Large intestine (tissue), 3 donors: Measurements from ENCODE around the gene POMZP3. TPM values are rescaled to one million over a fixed set of nuclear protein-coding genes. Genes with fewer than 3 reads are reported as not detected.
"Not testable (repeated sequence)": the region's sequence is repeated elsewhere in the genome, so short reads cannot be mapped to it uniquely, and the experiment has no call there.

Experiments used
- DNase-seq, 2 donors: peaks; one replicate each; pipeline versions ENCODE4 v3.0.0 to v3.0.0-alpha.2; 2013
- H3K27ac ChIP-seq: one replicate; pipeline ENCODE4 v1.5.1; 2013; ENCODE audit warnings: low read length
- H3K27me3 ChIP-seq: 2 replicates; pipeline ENCODE4 v1.6.1; 2013; ENCODE audit warnings: low read length; ENCODE audit not compliant: control insufficient read depth, insufficient read depth
- H3K36me3 ChIP-seq: 2 replicates; pipeline ENCODE4 v1.6.1; 2013; ENCODE audit warnings: low read length; ENCODE audit not compliant: control insufficient read depth, insufficient read depth
- H3K4me1 ChIP-seq: one replicate; pipeline ENCODE4 v1.6.1; 2013; ENCODE audit warnings: low read length; ENCODE audit not compliant: control insufficient read depth, insufficient read depth
- H3K4me3 ChIP-seq: one replicate; pipeline ENCODE4 v1.5.1; 2013; ENCODE audit warnings: low read length
- H3K9me3 ChIP-seq: one replicate; pipeline ENCODE4 v1.6.1; 2013; ENCODE audit warnings: mild to moderate bottlenecking, low read depth, low read length, moderate library complexity; ENCODE audit not compliant: control insufficient read depth
- WGBS: methylation state at CpG from one replicate; pipeline ENCODE4 v1.1.5; 2013; ENCODE audit warnings: low lambda C conversion rate; ENCODE audit not compliant: insufficient coverage; 5-methylcytosine and 5-hydroxymethylcytosine counted together
- polyA plus RNA-seq: library from polyadenylated mRNA; unstranded; fragments of 120-200 nt; gene quantifications from one replicate; pipeline ENCODE4 v1.2.1, GENCODE V29; 2013

The POMZP3 gene
- polyA plus RNA-seq, 1 donor = 18.5 TPM

DNA sequence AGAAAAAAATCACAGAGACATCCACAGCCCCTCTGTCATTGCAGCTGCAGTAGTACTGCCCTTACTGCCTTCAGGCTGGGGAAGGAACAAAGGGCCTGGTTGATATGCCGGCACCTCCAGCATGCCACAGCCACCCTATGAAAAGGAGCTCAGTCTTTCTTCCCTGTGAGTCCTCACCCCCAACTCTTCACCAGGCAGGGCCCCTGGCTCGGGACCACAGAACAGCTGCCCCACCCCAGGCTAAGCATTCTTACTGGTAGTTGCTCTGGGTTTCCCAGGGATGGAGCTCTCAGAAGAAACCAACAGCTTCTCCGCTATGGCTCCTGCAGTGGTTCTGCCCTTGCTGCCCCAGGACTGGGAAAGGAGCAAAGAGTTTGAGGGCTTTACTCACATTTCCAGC is 36.0 kb downstream of the POMZP3 start:
- H3K36me3 ChIP-seq, H3K27me3 ChIP-seq, H3K4me3 ChIP-seq, H3K27ac ChIP-seq, DNase-seq, H3K9me3 ChIP-seq, H3K4me1 ChIP-seq: not testable (repeated sequence)
- no CpG with 5 or more reads among the region's 3 CpGs for WGBS

- H3K9me3 ChIP-seq, H3K27ac ChIP-seq, H3K27me3 ChIP-seq, DNase-seq, H3K36me3 ChIP-seq, H3K4me1 ChIP-seq, H3K4me3 ChIP-seq: not testable (repeated sequence)
- WGBS = no CpG with 5 or more reads among the region's 1 CpG
These were observed 38.5 kb downstream of the POMZP3 start for GRCh38 chr7:76588586-76588985.

DNA sequence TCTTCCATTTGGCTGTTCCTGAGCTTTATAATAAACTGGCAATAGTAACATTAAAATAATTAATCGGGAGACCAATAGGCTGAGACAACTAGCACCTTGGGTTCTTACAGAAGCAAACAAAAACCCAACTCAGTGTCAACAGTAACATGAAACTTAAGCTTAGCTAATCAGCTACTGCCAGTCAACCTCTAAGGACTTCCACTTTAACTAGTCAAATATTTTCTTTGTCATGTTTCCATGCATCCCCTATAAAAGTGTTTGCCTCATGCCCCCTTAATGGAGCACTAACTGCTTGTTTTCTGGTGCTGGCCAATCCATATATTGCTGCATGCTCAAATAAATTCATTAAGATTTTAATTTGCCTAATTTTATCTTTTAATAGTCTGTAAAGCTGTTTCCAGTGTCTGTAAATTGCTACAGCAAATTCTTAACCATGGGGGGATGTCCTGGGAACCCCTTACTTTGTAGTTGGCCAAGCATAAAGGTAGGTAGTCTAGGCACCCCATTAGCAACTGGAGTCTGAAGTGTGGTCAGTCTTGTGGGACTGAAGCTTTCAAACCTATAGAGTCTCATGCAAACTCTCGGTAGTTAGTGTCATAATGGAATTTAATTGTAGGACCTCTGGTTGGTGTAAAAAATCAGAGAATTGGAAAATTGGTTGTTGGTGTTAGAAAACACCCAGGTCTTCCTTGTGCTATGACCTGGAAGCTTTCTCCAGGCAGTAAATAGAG is 40.3 kb downstream of the POMZP3 start:
- H3K4me3 ChIP-seq, H3K27me3 ChIP-seq, H3K27ac ChIP-seq, H3K4me1 ChIP-seq, DNase-seq, H3K9me3 ChIP-seq, H3K36me3 ChIP-seq: not testable (repeated sequence)
- WGBS = 60% methylated on average over 1 of the region's 2 CpGs

GRCh38 chr7:76583636-76584281 is 43.3 kb downstream of the POMZP3 start:
- not testable (repeated sequence) for H3K27me3 ChIP-seq, H3K4me3 ChIP-seq, H3K27ac ChIP-seq, H3K36me3 ChIP-seq, H3K9me3 ChIP-seq, H3K4me1 ChIP-seq
- peak in 1 of 2 donors; percentile 11 for DNase-seq
- WGBS = 65% methylated on average over 2 of the region's 5 CpGs

DNA sequence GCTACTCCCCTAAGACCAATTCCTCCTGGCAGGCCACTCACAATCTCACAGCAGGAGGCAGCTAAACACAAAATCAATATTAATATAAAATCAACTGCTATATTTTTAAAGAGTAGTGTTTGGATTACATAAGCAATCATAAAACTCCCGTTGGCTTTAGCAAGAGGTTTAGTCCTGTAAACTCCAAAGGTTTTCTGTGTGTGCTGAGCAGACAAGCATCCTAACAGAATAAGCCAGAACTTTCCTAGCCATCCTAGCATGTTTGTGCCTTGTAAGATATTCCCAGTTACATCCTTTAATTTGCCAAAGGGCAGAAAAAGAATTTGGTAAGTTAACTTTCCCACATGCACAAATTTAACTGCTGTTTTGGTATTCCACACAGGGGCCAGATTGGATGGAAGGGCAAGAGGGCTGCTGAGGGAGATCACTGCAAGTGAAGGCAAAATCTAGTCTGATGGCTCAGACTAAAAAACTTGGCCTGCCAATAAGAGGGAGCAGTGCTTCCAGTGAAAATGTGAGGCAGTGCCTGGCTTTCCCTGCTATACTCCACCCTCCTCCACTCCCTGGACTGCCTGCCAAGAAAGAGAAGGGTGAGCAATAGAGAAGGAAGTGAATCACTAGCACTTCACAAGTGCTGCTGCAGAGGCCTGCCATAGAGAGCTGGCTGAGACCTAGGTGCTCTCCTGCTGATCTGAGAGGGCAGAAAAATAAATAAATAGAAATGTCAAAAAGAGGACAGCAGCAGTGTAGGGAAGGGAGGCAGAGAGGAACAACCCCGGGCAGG is 44.0 kb downstream of the POMZP3 start:
- H3K27me3 ChIP-seq, H3K4me3 ChIP-seq, H3K36me3 ChIP-seq, H3K27ac ChIP-seq, H3K9me3 ChIP-seq, H3K4me1 ChIP-seq: not testable (repeated sequence)
- WGBS = no CpG with 5 or more reads among the region's 2 CpGs
- peak in 1 of 2 donors; percentile 10 for DNase-seq

DNA sequence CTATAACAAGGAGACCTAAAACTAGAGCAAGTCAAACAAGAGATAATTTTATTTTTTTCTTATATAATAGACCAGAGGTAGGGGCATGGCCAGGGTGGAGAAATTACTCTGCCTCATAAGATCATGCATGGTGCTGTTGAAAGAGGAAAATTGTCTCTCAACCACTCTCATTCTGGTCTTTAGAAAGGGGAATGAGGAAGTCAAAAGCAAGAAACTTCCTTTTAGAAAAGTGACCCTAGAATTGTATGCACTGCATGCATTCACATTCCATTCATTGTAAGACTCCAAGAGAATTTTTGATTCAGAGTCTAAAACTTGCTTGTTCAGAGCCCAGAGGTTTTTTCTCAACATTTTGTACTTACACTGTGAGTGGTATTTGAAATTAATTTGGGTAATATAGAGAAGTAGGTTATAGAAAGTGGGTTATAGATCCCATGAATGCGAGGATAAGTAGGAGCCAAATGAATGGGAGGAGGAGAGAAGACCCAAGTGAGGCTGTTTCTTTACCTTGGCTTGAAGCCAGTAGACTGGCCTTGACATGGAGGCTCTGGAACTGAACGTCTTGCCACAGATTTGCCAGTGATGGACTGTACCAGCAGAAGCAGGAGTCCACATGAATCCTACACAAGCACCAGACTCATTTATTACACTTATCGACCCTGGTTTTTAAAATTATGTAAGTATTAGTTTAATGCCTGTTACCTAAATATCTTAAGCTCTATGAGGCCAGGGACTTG is 51.0 kb downstream of the POMZP3 start:
- not testable (repeated sequence) for H3K4me1 ChIP-seq, H3K36me3 ChIP-seq, H3K27me3 ChIP-seq, H3K4me3 ChIP-seq, DNase-seq, H3K27ac ChIP-seq, H3K9me3 ChIP-seq
- WGBS = no CpG with 5 or more reads among the region's 3 CpGs

DNA sequence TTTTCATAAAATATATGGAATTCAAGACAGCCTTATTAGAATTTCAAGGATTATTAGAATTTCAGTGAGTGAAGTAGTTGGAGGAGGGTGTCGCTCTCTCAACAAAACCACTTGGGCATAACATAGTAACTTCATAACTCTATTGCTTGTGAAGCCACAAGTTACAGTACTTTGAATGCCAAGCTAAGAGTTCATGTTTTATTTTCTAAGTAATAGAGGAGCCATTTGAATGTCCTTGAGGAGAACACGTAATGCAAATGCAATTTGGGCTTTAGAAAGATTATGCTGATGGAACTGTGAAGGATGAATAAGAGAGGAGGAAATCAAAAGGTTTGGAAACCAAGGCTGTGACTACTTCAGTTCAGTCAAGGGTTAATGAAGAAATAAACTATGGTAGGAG is 51.6 kb downstream of the POMZP3 start:
- DNase-seq, H3K9me3 ChIP-seq, H3K36me3 ChIP-seq, H3K4me1 ChIP-seq, H3K27me3 ChIP-seq, H3K27ac ChIP-seq, H3K4me3 ChIP-seq: not testable (repeated sequence)
- no CpG with 5 or more reads among the region's 2 CpGs for WGBS

GRCh38 chr7:76572296-76572695 is 54.8 kb downstream of the POMZP3 start:
- H3K4me3 ChIP-seq, DNase-seq, H3K36me3 ChIP-seq, H3K9me3 ChIP-seq, H3K27me3 ChIP-seq, H3K27ac ChIP-seq, H3K4me1 ChIP-seq: not testable (repeated sequence)
- WGBS = no CpG with 5 or more reads among the region's 3 CpGs

DNA sequence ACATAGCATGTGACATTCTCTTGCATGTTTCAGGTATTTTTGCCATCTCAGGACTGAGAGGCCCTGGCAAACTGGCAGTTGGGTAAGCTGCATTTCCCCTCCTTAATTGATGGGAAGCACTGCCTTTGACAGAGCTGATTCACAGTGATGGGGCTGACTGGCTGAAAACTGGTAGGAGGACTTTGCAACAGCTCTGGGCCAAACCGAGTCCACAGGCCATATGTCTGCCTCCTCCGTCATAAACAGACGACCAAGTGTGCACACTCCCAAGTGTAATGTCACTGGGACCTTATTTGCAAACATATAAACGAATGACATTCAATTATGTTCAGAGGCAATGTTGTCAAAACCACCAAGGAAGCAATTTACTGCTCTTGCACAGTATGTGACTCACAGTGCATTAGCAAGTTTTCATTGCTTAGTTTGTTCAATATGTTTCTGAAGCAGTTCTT is 56.7 kb downstream of the POMZP3 start:
- no CpG with 5 or more reads among the region's 4 CpGs for WGBS

DNA sequence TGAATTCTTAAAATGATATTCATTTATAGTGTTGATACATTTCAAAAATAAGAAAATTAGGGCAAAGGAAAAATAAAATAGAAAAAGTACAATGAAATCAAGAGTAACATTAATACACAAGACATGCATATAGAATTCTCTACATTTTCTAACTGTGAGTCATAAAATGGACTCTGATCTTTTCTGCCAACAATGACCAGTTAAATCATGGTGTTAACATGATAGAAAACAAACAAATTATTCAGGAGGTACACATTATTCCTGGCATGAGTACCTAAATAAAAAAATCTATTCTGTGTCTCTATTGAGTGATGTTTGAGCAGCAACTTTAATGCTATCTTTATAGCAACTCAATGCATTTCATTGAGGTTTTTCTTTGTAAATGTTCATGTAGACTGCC is 58.3 kb downstream of the POMZP3 start:
- H3K4me3 ChIP-seq, H3K4me1 ChIP-seq, H3K36me3 ChIP-seq, H3K27me3 ChIP-seq, H3K9me3 ChIP-seq, H3K27ac ChIP-seq: not testable (repeated sequence)
- peak; percentile 3 to 43 for DNase-seq

More for the DNA sequence above, 56.7 kb downstream of the POMZP3 start:
- not testable (repeated sequence) for H3K27me3 ChIP-seq, H3K4me1 ChIP-seq, H3K36me3 ChIP-seq, H3K9me3 ChIP-seq, H3K4me3 ChIP-seq
- peak overlapping the region; percentile 41 for H3K27ac ChIP-seq
- DNase-seq = peak; percentile 28 to 41
